ENCODE data around the gene EWSR1.

DNA sequence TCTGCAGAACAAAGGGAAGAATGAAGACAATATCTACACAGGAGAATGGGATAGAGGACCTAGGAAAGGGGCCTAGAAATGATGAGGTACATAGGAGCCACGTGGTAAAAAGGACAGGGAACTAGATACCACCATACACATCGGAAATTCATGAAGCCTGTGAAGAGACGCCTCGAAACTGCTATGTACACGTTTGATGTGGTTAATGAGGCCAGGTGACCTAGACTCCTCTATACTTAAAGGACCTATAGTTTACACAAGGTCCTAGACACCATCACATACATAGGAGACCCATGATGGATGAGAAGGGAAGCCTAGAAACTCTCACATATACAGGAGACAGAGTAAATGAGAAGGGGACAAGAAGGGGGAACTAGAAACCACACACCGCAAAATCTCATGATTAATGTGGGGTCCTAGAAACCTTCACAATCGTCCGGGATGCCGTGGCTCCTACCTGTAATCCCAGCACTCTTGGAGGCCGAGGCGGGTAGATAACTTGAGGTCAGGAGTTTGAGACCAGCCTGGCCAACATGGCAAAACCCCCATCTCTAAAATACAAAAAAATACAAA, 24.1 kb upstream of the EWSR1 start:
- TF ChIP-seq SMC3 (IDR thresholded peaks at IDR 0.05; ENCODE audit: low read depth, low read length) (no peak), CEBPB (IDR thresholded peaks at IDR 0.05; ENCODE audit: low read depth, low read length) (no peak), NFE2L2 (IDR thresholded peaks at IDR 0.05; ENCODE audit: low read depth, low read length) (no peak), MXI1 (IDR thresholded peaks at IDR 0.05; ENCODE audit: borderline replicate concordance, low read depth, low read length) (no peak), RAD21 (IDR thresholded peaks at IDR 0.05; ENCODE audit: low read length) (no peak), POLR2A (IDR thresholded peaks at IDR 0.05; ENCODE audit: low read depth, low read length) (no peak), RCOR1 (IDR thresholded peaks at IDR 0.05; ENCODE audit: insufficient replicate concordance, low read length) (no peak), MAZ (IDR thresholded peaks at IDR 0.05; ENCODE audit: borderline replicate concordance, low read depth, low read length) (no peak), RFX5 (IDR thresholded peaks at IDR 0.05; ENCODE audit: low read depth, low read length) (no peak)
- TF ChIP-seq, protein P1, sequence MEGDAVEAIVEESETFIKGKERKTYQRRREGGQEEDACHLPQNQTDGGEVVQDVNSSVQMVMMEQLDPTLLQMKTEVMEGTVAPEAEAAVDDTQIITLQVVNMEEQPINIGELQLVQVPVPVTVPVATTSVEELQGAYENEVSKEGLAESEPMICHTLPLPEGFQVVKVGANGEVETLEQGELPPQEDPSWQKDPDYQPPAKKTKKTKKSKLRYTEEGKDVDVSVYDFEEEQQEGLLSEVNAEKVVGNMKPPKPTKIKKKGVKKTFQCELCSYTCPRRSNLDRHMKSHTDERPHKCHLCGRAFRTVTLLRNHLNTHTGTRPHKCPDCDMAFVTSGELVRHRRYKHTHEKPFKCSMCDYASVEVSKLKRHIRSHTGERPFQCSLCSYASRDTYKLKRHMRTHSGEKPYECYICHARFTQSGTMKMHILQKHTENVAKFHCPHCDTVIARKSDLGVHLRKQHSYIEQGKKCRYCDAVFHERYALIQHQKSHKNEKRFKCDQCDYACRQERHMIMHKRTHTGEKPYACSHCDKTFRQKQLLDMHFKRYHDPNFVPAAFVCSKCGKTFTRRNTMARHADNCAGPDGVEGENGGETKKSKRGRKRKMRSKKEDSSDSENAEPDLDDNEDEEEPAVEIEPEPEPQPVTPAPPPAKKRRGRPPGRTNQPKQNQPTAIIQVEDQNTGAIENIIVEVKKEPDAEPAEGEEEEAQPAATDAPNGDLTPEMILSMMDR (conservative IDR thresholded peaks at IDR 0.05; ENCODE audit: low read depth, low read length): no peak
- TF ChIP-seq, protein P2, sequence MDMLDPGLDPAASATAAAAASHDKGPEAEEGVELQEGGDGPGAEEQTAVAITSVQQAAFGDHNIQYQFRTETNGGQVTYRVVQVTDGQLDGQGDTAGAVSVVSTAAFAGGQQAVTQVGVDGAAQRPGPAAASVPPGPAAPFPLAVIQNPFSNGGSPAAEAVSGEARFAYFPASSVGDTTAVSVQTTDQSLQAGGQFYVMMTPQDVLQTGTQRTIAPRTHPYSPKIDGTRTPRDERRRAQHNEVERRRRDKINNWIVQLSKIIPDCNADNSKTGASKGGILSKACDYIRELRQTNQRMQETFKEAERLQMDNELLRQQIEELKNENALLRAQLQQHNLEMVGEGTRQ (IDR thresholded peaks at IDR 0.05; ENCODE audit: low read depth, low read length): no peak

Data from IMR-90 (cell line).